H9 (cell line): Measurements from ENCODE around the gene YTHDC2. TPM values are rescaled to one million over a fixed set of nuclear protein-coding genes. Genes with fewer than 3 reads are reported as not detected.
A peak's percentile ranks its signal among the peaks of the same experiment; 100 is the strongest.

Experiments used
- DNase-seq: peaks from one replicate; pipeline ENCODE4 v3.0.0-alpha.2; 2017
- H2AFZ ChIP-seq: one replicate; pipeline ENCODE4 v1.6.1; 2013; ENCODE audit warnings: mild to moderate bottlenecking, low read length, control low read depth, moderate library complexity
- H2AK5ac ChIP-seq: 2 replicates; pipeline ENCODE4 v1.6.1; 2013; ENCODE audit warnings: low read length, control low read depth, mixed read lengths; ENCODE audit not compliant: insufficient read length
- H2BK120ac ChIP-seq: one replicate; pipeline ENCODE4 v1.6.1; 2013; ENCODE audit warnings: low read depth, mild to moderate bottlenecking, low read length, control low read depth, inconsistent platforms; ENCODE audit not compliant: poor library complexity, severe bottlenecking
- H2BK12ac ChIP-seq: 2 replicates; pipeline ENCODE4 v1.6.1; 2013; ENCODE audit warnings: low read length, control low read depth, mixed read lengths, low read depth; ENCODE audit not compliant: insufficient read length
- H2BK15ac ChIP-seq: 2 replicates; pipeline ENCODE4 v1.6.1; 2013; ENCODE audit warnings: low read depth, low read length, control low read depth
- H2BK20ac ChIP-seq: one replicate; pipeline ENCODE4 v1.6.1; 2013; ENCODE audit warnings: low read depth, mild to moderate bottlenecking, low read length, control low read depth, inconsistent platforms; ENCODE audit not compliant: poor library complexity, severe bottlenecking
- H2BK5ac ChIP-seq: 2 replicates; pipeline ENCODE4 v1.6.1; 2013; ENCODE audit warnings: low read length, control low read depth, mixed read lengths; ENCODE audit not compliant: insufficient read length
- H3K14ac ChIP-seq: 2 replicates; pipeline ENCODE4 v1.6.1; 2013; ENCODE audit warnings: low read length, control low read depth; ENCODE audit not compliant: insufficient read depth
- H3K18ac ChIP-seq: 2 replicates; pipeline ENCODE4 v1.6.1; 2013; ENCODE audit warnings: low read depth, mild to moderate bottlenecking, mixed read lengths, low read length, control low read depth; ENCODE audit not compliant: insufficient read length
- H3K23ac ChIP-seq: 2 replicates; pipeline ENCODE4 v1.6.1; 2013; ENCODE audit warnings: low read length, control low read depth, mixed read lengths, low read depth; ENCODE audit not compliant: insufficient read length
- H3K23me2 ChIP-seq: 2 replicates; pipeline ENCODE4 v1.6.1; 2013; ENCODE audit warnings: low read depth, mild to moderate bottlenecking, mixed read lengths, low read length, control low read depth; ENCODE audit not compliant: insufficient read length, poor library complexity, severe bottlenecking
- H3K27ac ChIP-seq: 2 replicates; pipeline ENCODE4 v1.5.1; 2013; ENCODE audit warnings: low read length, control low read depth, mixed read lengths, low read depth; ENCODE audit not compliant: insufficient read length
- H3K27me3 ChIP-seq: 2 replicates; pipeline ENCODE4 v1.6.1; 2013; ENCODE audit warnings: low read length, control low read depth, inconsistent platforms; ENCODE audit not compliant: insufficient read depth
- H3K4ac ChIP-seq: 2 replicates; pipeline ENCODE4 v1.6.1; 2013; ENCODE audit warnings: low read depth, mild to moderate bottlenecking, control low read depth, inconsistent platforms, low read length, moderate library complexity
- H3K4me1 ChIP-seq: 2 replicates; pipeline ENCODE4 v1.6.1; 2013; ENCODE audit warnings: low read length, control low read depth, inconsistent platforms; ENCODE audit not compliant: insufficient read depth
- H3K4me2 ChIP-seq: 2 replicates; pipeline ENCODE4 v1.6.1; 2013; ENCODE audit warnings: low read length, control low read depth, mixed read lengths; ENCODE audit not compliant: insufficient read length, insufficient read depth
- H3K56ac ChIP-seq: 2 replicates; pipeline ENCODE4 v1.6.1; 2013; ENCODE audit warnings: low read depth, mild to moderate bottlenecking, mixed read lengths, low read length, control low read depth; ENCODE audit not compliant: insufficient read length
- H3K79me1 ChIP-seq: 2 replicates; pipeline ENCODE4 v1.6.1; 2013; ENCODE audit warnings: low read depth, mild to moderate bottlenecking, moderate library complexity, low read length, control low read depth, inconsistent platforms; ENCODE audit not compliant: insufficient read depth, poor library complexity, severe bottlenecking
- H3K79me2 ChIP-seq: 2 replicates; pipeline ENCODE4 v1.6.1; 2013; ENCODE audit warnings: low read length, control low read depth, inconsistent platforms; ENCODE audit not compliant: insufficient read depth
- H3K9ac ChIP-seq: 2 replicates; pipeline ENCODE4 v1.6.1; 2013; ENCODE audit warnings: low read length, control low read depth, mixed read lengths; ENCODE audit not compliant: insufficient read length; ENCODE audit errors: extremely low read depth
- H3K9me3 ChIP-seq: one replicate; pipeline ENCODE4 v1.6.1; 2013; ENCODE audit warnings: low read depth, low read length, inconsistent platforms; ENCODE audit not compliant: control insufficient read depth
- H3T11ph ChIP-seq: one replicate; pipeline ENCODE4 v1.6.1; 2013; ENCODE audit warnings: mild to moderate bottlenecking, low read length, control low read depth, inconsistent platforms
- H4K20me1 ChIP-seq: one replicate; pipeline ENCODE4 v1.6.1; 2013; ENCODE audit not compliant: control insufficient read depth, insufficient read length, insufficient read depth
- H4K5ac ChIP-seq: 2 replicates; pipeline ENCODE4 v1.6.1; 2013; ENCODE audit warnings: low read depth, mild to moderate bottlenecking, mixed read lengths, low read length, control low read depth; ENCODE audit not compliant: insufficient read length
- H4K8ac ChIP-seq: replicated peaks from 2 replicates; pipeline ENCODE4 v1.6.1; 2013; ENCODE audit warnings: low read length, control low read depth, mixed read lengths, low read depth; ENCODE audit not compliant: insufficient read length
- H4K91ac ChIP-seq: 2 replicates; pipeline ENCODE4 v1.6.1; 2013; ENCODE audit warnings: low read depth, mild to moderate bottlenecking, moderate library complexity, mixed read lengths, low read length, control low read depth; ENCODE audit not compliant: insufficient read length
- H3K27ac Mint-ChIP-seq, 3 experiments: 2 replicates in 2 of 3; 3 replicates in 1 of 3; pipeline ENCODE4 v1.8.0; 2020 to 2021; ENCODE audit warnings: mixed read lengths in 3 of 3, mild to moderate bottlenecking in 1 of 3, moderate library complexity in 1 of 3
- H3K27me3 Mint-ChIP-seq: 2 replicates; pipeline ENCODE4 v1.8.0; 2021; ENCODE audit warnings: low read depth, mild to moderate bottlenecking, moderate library complexity, mixed read lengths
- H3K36me3 Mint-ChIP-seq, 3 experiments: 2 replicates in 2 of 3; 3 replicates in 1 of 3; pipeline ENCODE4 v1.8.0; 2020 to 2021; ENCODE audit warnings: low read depth in 3 of 3, mixed read lengths in 3 of 3; ENCODE audit not compliant: insufficient read depth in 1 of 3
- H3K4me1 Mint-ChIP-seq, 2 experiments: 2 replicates each; pipeline ENCODE4 v1.8.0; 2020; ENCODE audit warnings: mixed read lengths in 2 of 2
- H3K4me3 Mint-ChIP-seq, 2 experiments: 2 replicates in 1 of 2; 3 replicates in 1 of 2; pipeline ENCODE4 v1.8.0; 2020 to 2021; ENCODE audit warnings: mild to moderate bottlenecking in 2 of 2, mixed read lengths in 2 of 2, moderate library complexity in 1 of 2
- H3K9me3 Mint-ChIP-seq, 2 experiments: 2 replicates in 1 of 2; 3 replicates in 1 of 2; pipeline ENCODE4 v1.8.0; 2020; ENCODE audit warnings: mild to moderate bottlenecking in 2 of 2, mixed read lengths in 2 of 2, moderate library complexity in 1 of 2
- WGBS: extraction: QIAGEN DNeasy Blood & Tissue Kit; methylation state at CpG from one replicate; pipeline ENCODE4 v1.1.7; 2013; ENCODE audit warnings: missing lambda C conversion rate, low lambda C conversion rate, mixed read lengths; ENCODE audit not compliant: insufficient read length; ENCODE audit errors: extremely low coverage; 5-methylcytosine and 5-hydroxymethylcytosine counted together
- total RNA-seq: library from RNA; stranded (reverse); gene quantifications from 2 replicates; pipeline ENCODE4 v1.2.1, GENCODE V29; 2021
- TF ChIP-seq, protein P1 (sequence below): fragments of 200-600 bp; sonication (generic); conservative IDR thresholded peaks from 3 replicates; pipeline ENCODE4 v1.8.0; 2021; ENCODE audit warnings: antibody characterized with exemption, mild to moderate bottlenecking

The YTHDC2 gene
- total RNA-seq, 1 experiment from 2014 or later: 22.5 TPM

DNA sequence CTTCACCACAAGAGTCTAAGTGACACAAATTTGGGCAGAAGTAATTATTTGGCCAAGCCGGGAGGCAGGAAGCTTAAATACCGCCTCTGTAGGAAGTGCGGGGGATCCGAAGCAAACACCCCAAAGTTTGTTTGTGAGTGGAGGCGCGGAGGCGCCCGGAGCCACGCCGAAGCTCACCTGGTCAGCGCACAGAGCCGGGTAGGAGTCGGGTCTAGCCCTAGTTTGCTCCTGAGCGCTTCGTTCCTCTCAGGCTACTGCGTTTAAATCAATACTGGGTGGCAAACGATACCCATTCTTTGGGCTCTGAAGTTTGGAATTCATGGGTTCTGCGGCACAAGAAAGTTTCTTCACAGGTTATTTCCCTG is 26.1 kb upstream of the YTHDC2 start:
- no peak overlapping the region for H3K56ac ChIP-seq
- peaks cover 13% of the 10 kb centered on the region for H3K9me3 ChIP-seq
- peak overlapping the region; percentile 49 for H3K9ac ChIP-seq

More for the DNA sequence above, 26.1 kb upstream of the YTHDC2 start:
- Histone ChIP-seq H3K23me2 (peaks cover 12% of the 10 kb centered on the region), H3K14ac (peak overlapping the region; percentile 51; the same call in 1 of the 2 replicates), H3K79me1 (no peaks in the 10 kb centered on the region), H3K27me3 (peaks cover 6% of the 10 kb centered on the region), H3K23ac (no peak overlapping the region), H4K8ac (no peak overlapping the region), H4K91ac (no peak overlapping the region), H2BK5ac (no peak overlapping the region), H2BK12ac (no peak overlapping the region), H3K18ac (no peak overlapping the region), H2AFZ (no peak overlapping the region), H2AK5ac (no peak overlapping the region), H2BK20ac (no peak overlapping the region), H3K4ac (no peak overlapping the region), H3K79me2 (no peaks in the 10 kb centered on the region), H3K4me2 (peak overlapping the region; percentile 88), H4K20me1 (no peaks in the 10 kb centered on the region), H2BK120ac (no peak overlapping the region), H3T11ph (no peak overlapping the region), H2BK15ac (no peak overlapping the region), H3K4me1 (0 out of 2 replicates have a peak, but pooled peaks cover 2% of the 10 kb centered on the region), H3K27ac (no peak overlapping the region), H4K5ac (no peak overlapping the region)
- Mint-ChIP-seq H3K27ac (no peak overlapping the region), H3K4me3 (peak overlapping the region; percentile 83 to 90), H3K4me1 (peaks cover 7 to 8% of the 10 kb centered on the region in 2 experiments; a peak in 2 of 4 replicates), H3K9me3 (peaks cover 28 to 33% of the 10 kb centered on the region in 2 experiments), H3K36me3 (peaks cover 16 to 31% (median 19%) of the 10 kb centered on the region in 3 experiments), H3K27me3 (peaks cover 60% of the 10 kb centered on the region)
- TF ChIP-seq, protein P1, sequence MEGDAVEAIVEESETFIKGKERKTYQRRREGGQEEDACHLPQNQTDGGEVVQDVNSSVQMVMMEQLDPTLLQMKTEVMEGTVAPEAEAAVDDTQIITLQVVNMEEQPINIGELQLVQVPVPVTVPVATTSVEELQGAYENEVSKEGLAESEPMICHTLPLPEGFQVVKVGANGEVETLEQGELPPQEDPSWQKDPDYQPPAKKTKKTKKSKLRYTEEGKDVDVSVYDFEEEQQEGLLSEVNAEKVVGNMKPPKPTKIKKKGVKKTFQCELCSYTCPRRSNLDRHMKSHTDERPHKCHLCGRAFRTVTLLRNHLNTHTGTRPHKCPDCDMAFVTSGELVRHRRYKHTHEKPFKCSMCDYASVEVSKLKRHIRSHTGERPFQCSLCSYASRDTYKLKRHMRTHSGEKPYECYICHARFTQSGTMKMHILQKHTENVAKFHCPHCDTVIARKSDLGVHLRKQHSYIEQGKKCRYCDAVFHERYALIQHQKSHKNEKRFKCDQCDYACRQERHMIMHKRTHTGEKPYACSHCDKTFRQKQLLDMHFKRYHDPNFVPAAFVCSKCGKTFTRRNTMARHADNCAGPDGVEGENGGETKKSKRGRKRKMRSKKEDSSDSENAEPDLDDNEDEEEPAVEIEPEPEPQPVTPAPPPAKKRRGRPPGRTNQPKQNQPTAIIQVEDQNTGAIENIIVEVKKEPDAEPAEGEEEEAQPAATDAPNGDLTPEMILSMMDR: no peak
- DNase-seq: peak; percentile 56
- no CpG with 5 or more reads among the region's 18 CpGs for whole genome bisulfite sequencing
